PFSK-1 (cell line): ENCODE data around the gene TSPAN3.

Source experiments
- FOXP2 ChIP-seq: optimal IDR thresholded peaks from 2 replicates; pipeline ENCODE3; 2011; ENCODE audit warnings: borderline replicate concordance, control low read depth, inconsistent platforms; ENCODE audit not compliant: insufficient read depth; ENCODE audit errors: extremely low read length, extremely low read depth
- POLR2AphosphoS5 ChIP-seq: IDR thresholded peaks from 2 replicates; pipeline ENCODE4 v1.6.1; 2012; ENCODE audit warnings: low read depth, mild to moderate bottlenecking, control low read depth, low read length, moderate library complexity
- SIN3A ChIP-seq: IDR thresholded peaks from 2 replicates; pipeline ENCODE4 v1.6.1; 2012; ENCODE audit warnings: mild to moderate bottlenecking, low read length, moderate library complexity, borderline replicate concordance; ENCODE audit not compliant: insufficient read depth
- TAF1 ChIP-seq: IDR thresholded peaks from 2 replicates; pipeline ENCODE4 v1.6.1; 2012; ENCODE audit warnings: low read length, control low read depth, borderline replicate concordance; ENCODE audit not compliant: insufficient read depth
- TF ChIP-seq, protein P1 (sequence below), 2 experiments: IDR thresholded peaks; 2 replicates each; pipeline versions ENCODE4 v1.6.1 to v1.8.0; 2011 to 2012; ENCODE audit warnings: low read depth in 2 of 2, low read length in 2 of 2, control low read depth in 1 of 2, inconsistent platforms in 1 of 2, mild to moderate bottlenecking in 1 of 2, moderate library complexity in 1 of 2; ENCODE audit not compliant: insufficient read depth in 1 of 2

The TSPAN3 gene

GRCh38 chr15:77009646-77010311 is 61.1 kb downstream of the TSPAN3 start:
- TF ChIP-seq FOXP2 (no peak), TAF1 (no peak), POLR2AphosphoS5 (no peak), SIN3A (no peak)
- TF ChIP-seq, protein P1, sequence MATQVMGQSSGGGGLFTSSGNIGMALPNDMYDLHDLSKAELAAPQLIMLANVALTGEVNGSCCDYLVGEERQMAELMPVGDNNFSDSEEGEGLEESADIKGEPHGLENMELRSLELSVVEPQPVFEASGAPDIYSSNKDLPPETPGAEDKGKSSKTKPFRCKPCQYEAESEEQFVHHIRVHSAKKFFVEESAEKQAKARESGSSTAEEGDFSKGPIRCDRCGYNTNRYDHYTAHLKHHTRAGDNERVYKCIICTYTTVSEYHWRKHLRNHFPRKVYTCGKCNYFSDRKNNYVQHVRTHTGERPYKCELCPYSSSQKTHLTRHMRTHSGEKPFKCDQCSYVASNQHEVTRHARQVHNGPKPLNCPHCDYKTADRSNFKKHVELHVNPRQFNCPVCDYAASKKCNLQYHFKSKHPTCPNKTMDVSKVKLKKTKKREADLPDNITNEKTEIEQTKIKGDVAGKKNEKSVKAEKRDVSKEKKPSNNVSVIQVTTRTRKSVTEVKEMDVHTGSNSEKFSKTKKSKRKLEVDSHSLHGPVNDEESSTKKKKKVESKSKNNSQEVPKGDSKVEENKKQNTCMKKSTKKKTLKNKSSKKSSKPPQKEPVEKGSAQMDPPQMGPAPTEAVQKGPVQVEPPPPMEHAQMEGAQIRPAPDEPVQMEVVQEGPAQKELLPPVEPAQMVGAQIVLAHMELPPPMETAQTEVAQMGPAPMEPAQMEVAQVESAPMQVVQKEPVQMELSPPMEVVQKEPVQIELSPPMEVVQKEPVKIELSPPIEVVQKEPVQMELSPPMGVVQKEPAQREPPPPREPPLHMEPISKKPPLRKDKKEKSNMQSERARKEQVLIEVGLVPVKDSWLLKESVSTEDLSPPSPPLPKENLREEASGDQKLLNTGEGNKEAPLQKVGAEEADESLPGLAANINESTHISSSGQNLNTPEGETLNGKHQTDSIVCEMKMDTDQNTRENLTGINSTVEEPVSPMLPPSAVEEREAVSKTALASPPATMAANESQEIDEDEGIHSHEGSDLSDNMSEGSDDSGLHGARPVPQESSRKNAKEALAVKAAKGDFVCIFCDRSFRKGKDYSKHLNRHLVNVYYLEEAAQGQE (IDR thresholded peaks at IDR 0.05; ENCODE audit: insufficient read depth in 1 of 2, low read depth in 2 of 2, low read length in 2 of 2), result no peak

- TF ChIP-seq, protein P1 (IDR thresholded peaks at IDR 0.05; ENCODE audit: insufficient read depth in 1 of 2, low read depth in 2 of 2, low read length in 2 of 2), result no peak
- no peak for TF ChIP-seq POLR2AphosphoS5
- no peak for TF ChIP-seq TAF1
- TF ChIP-seq FOXP2, result no peak
- no peak for TF ChIP-seq SIN3A
Observed at GRCh38 chr15:77009176-77009575, 61.7 kb downstream of the TSPAN3 start.

DNA sequence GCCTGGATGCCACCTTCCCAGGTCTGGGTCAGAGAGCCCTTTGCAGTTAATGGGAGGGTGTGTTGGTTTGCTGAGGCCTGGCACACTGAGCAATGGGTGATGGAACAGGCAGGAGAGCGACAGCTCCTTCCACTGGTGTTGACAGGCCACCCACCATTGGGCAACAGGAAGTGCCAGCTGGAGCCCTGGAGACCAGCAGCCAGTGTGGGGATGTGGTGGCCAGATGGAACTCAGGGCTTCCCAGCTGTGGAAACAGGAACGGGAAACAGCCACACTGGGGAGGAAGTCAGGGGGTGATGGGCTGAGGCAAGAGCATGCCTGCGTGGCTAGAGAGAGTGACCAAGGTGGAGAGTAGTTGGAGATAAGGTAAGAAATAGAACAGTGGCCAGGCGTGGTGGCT is 66.7 kb downstream of the TSPAN3 start:
- TF ChIP-seq, protein P1 (IDR thresholded peaks at IDR 0.05; ENCODE audit: insufficient read depth in 1 of 2, low read depth in 2 of 2, low read length in 2 of 2), result no peak
- TF ChIP-seq SIN3A (no peak), TAF1 (no peak), FOXP2 (peak; percentile 82), POLR2AphosphoS5 (no peak)

DNA sequence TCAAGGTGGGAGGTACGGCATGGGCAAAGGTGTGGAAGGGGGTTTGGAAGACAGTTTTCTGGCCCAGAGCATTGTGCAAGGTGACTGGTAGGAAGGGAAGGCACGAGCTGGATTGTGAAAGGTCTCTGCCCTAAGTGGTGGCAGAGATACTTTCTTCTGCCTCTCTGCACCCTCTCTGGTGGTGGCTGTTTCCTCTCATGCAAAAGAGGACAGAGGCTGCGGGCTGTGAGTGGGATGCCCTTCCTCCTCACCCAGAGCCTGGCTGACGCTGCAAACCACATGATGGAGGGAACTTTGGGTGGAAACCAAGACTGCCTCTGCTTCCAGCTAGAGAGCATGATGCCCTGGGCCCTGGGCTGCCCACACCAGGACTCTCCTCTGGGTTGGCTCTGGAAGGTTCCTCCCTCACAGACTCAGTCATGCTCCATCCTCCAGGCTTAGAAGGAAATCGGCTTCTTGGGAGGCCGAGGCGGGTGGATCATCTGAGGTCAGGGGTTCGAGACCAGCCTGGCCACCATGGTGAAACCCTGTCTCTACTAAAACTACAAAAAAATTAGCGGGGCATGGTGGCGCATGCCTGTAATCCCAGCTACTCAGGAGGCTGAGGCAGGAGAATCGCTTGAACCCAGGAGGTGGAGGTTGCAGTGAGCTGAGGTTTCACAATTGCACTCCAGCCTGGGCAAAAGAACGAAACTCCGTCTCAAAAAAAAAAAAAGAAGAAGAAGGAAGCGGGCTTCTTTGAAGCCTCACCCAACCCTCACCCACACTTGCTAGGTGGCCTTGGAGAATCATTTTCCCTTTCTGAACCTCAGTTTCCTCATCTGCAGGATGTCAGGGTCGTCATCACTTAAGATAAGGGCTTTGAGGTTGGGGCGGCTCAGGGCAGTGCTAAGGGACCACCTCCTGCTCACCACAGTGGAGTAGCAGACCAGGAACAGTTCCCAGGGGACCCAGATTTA is 67.7 kb downstream of the TSPAN3 start:
- TF ChIP-seq FOXP2, result no peak
- no peak for TF ChIP-seq POLR2AphosphoS5
- TF ChIP-seq, protein P1 (IDR thresholded peaks at IDR 0.05; ENCODE audit: insufficient read depth in 1 of 2, low read depth in 2 of 2, low read length in 2 of 2), result no peak

DNA sequence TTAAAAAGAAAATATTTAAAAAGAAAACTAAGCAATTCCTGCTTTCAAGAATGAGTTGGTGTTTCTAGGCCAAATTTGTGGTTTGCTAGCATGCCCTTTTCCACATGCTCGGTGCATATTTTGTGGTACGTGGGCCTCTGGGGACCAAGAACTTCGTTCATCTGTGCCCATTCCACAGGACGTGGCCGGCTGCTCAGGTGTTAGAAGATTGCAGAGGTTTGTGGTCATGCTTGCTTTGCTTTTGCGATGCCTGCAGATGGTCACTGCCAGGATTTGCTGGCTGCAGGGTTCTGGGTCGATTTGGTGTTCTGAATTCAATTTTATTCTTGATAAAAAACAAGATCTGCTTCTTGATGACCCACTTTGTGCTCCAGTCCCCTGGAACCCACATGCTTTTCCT is 68.5 kb downstream of the TSPAN3 start:
- TF ChIP-seq FOXP2 (no peak), SIN3A (no peak), TAF1 (no peak)
- TF ChIP-seq, protein P1 (IDR thresholded peaks at IDR 0.05; ENCODE audit: insufficient read depth in 1 of 2, low read depth in 2 of 2, low read length in 2 of 2), result no peak
